Measurements from ENCODE around the gene MLLT10. TPM values are rescaled to one million over a fixed set of nuclear protein-coding genes. Genes with fewer than 3 reads are reported as not detected.

The MLLT10 gene
- total RNA-seq, 1 experiment from 2014 or later: 72.3 TPM

GRCh38 chr10:21599582-21599981 is 65.5 kb downstream of the MLLT10 start:
- H3K36me3 Mint-ChIP-seq (ENCODE audit: insufficient read depth in 1 of 3, low read depth in 3 of 3): peaks cover 3 to 32% (median 15%) of the 10 kb centered on the region in 3 experiments
- no peak overlapping the region for H4K91ac ChIP-seq (ENCODE audit: insufficient read length, low read depth, low read length)
- H3K18ac ChIP-seq (ENCODE audit: insufficient read length, low read depth, low read length): no peak overlapping the region
- H3K27ac ChIP-seq (ENCODE audit: insufficient read length, low read depth, low read length): no peak overlapping the region
- no peaks in the 10 kb centered on the region for H3K4me1 ChIP-seq (ENCODE audit: insufficient read depth, low read length)
- DNase-seq: no peak
- no CpG with 5 or more reads among the region's 2 CpGs for WGBS (ENCODE audit: extremely low coverage, insufficient read length, low lambda C conversion rate)
- H3K27me3 ChIP-seq (ENCODE audit: insufficient read depth, low read length): no peaks in the 10 kb centered on the region
- no peak overlapping the region for H2BK5ac ChIP-seq (ENCODE audit: insufficient read length, low read length)
- H3K4ac ChIP-seq (ENCODE audit: low read depth, low read length): no peak overlapping the region
- no peaks in the 10 kb centered on the region for H3K9me3 Mint-ChIP-seq
- H4K20me1 ChIP-seq (ENCODE audit: control insufficient read depth, insufficient read depth, insufficient read length): no peaks in the 10 kb centered on the region
- H4K5ac ChIP-seq (ENCODE audit: insufficient read length, low read depth, low read length): no peak overlapping the region
- no peak overlapping the region for H2AK5ac ChIP-seq (ENCODE audit: insufficient read length, low read length)
- no peak overlapping the region for H2BK15ac ChIP-seq (ENCODE audit: low read depth, low read length)
- H3K4me3 Mint-ChIP-seq: no peak overlapping the region
- no peaks in the 10 kb centered on the region for H3K79me1 ChIP-seq (ENCODE audit: insufficient read depth, low read depth, low read length, poor library complexity, severe bottlenecking)
- H3K4me2 ChIP-seq (ENCODE audit: insufficient read depth, insufficient read length, low read length): no peak overlapping the region
- no peak overlapping the region for H3K9ac ChIP-seq (ENCODE audit: extremely low read depth, insufficient read length, low read length)
- peak overlapping the region; percentile 58 to 92 (median 68); a peak in 5 of 7 replicates for H3K27ac Mint-ChIP-seq
- no peak for TF ChIP-seq CTCF (conservative IDR thresholded peaks at IDR 0.05)
- H3K23ac ChIP-seq (ENCODE audit: insufficient read length, low read depth, low read length): no peak overlapping the region
- H3K14ac ChIP-seq (ENCODE audit: insufficient read depth, low read length): no peak overlapping the region
- H2AFZ ChIP-seq (ENCODE audit: low read length): no peak overlapping the region
- H3K9me3 ChIP-seq (ENCODE audit: control insufficient read depth, low read depth, low read length): no peaks in the 10 kb centered on the region
- H4K8ac ChIP-seq (replicated peaks; ENCODE audit: insufficient read length, low read depth, low read length): no peak overlapping the region
- H2BK120ac ChIP-seq (ENCODE audit: low read depth, low read length, poor library complexity, severe bottlenecking): no peak overlapping the region
- peaks cover 4 to 10% of the 10 kb centered on the region in 2 experiments; a peak in 2 of 4 replicates for H3K4me1 Mint-ChIP-seq
- no peak overlapping the region for H2BK12ac ChIP-seq (ENCODE audit: insufficient read length, low read depth, low read length)
- H3K56ac ChIP-seq (ENCODE audit: insufficient read length, low read depth, low read length): no peak overlapping the region
- no peaks in the 10 kb centered on the region for H3K27me3 Mint-ChIP-seq (ENCODE audit: low read depth)
- H2BK20ac ChIP-seq (ENCODE audit: low read depth, low read length, poor library complexity, severe bottlenecking): no peak overlapping the region
- no peaks in the 10 kb centered on the region for H3K23me2 ChIP-seq (ENCODE audit: insufficient read length, low read depth, low read length, poor library complexity, severe bottlenecking)
- H3T11ph ChIP-seq (ENCODE audit: low read length): no peak overlapping the region
- H3K79me2 ChIP-seq (ENCODE audit: insufficient read depth, low read length): no peaks in the 10 kb centered on the region; the same call in 1 of the 2 replicates
